ENCODE results near the gene DCLK2.
A peak's percentile ranks its signal among the peaks of the same experiment; 100 is the strongest.

DCLK2 gene

DNA sequence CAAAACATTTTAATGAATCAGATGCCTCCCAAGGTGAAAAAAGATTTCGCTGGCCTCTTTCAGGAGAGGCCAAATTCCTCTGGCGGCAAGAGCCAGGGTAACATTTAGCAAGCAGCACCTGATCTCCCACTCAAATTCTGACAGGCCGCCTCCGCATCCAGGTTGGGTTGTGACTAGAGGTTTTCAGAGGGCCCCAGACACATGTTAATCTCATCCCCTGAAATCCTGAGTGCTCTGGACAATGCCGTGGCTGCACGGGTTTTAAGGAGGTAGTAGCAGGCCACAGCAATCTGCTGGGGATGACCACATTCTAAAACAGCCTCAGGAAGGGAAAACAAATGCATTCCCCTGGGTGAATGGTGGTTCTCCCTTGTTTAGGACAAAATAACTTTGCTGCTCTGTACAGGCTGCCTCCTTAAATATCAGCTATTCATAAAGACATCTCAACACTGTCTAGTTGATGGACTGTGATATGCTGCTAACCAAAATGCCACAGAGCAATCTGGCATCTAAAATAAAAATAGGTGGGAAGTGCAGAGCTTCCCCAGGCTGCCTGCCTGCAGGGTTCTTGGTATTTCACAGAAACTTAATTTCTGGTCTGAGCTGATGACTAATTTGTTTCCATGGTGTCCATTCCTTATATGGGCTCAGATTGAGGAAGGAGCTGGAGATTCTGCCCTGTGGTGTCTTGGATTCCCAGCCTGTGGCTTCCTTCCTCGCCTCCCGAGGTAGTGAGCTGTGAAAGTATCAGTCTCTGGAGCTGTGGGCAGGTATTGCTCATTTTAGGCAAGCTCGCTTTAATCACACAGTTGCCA lies 202.0 kb downstream of the DCLK2 start:
- DNase-seq, result peak; percentile 95

DNA sequence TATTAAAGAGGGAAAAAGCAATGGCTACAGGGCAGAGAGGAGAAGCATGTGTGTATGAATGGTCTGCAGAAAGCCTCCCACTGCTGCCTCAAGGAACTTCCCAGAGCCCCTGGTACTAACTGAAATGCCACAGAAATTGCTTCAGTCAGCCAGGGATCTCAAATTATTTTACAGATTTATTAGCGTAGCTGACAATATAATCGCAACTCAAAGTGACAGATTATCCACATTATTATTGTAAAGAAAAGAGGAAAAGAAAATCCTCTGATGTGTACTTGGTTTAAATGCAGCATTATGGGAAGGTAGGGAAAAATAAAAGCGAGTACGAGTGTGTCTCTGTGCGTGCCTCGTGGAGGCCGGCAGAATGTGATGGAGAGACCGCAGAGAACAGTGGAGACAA lies 202.7 kb downstream of the DCLK2 start:
- DNase-seq, result no peak

GRCh38 chr4:150283689-150284088 lies 205.4 kb downstream of the DCLK2 start:
- DNase-seq, result peak; percentile 98

- DNase-seq, result no peak
Observed at GRCh38 chr4:150286656-150287055, 208.4 kb downstream of the DCLK2 start.

DNA sequence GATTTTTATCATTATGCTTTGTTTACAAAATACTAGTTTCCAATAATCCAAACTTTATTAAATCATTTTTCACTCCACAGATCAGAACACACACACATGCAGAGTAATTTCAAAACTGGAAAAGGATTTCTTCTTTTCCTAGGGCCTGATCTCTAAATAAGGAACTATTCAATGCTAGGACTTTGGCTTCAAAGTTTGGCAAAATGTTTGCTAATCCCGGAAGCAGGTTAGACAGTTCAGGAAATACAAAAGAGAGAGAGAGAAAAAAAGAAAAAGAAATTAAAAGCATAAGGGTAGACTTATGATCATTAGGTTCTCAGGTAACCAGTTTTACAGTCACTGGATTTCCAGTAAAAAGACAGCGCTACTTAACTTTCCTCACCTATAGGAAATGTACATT lies 211.0 kb downstream of the DCLK2 start:
- DNase-seq, result no peak

DNA sequence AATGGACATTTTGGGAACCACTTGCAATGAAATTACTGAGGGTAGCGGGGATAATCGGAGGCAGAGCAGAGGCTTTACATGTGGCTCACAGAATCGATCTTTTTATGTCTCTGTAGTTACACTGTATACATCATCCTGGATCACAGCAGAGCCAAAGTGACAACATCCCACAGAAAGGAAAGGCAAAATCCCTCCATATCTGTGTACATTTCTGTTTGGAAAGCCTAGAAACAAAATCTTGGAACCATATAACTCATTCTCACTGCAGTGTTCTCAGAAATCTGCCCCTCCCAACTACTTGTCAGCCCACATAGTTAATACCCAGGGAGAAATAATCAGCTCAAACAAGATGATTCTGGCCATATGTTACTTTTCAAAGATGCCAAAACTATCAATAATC lies 211.6 kb downstream of the DCLK2 start:
- DNase-seq, result no peak

DNA sequence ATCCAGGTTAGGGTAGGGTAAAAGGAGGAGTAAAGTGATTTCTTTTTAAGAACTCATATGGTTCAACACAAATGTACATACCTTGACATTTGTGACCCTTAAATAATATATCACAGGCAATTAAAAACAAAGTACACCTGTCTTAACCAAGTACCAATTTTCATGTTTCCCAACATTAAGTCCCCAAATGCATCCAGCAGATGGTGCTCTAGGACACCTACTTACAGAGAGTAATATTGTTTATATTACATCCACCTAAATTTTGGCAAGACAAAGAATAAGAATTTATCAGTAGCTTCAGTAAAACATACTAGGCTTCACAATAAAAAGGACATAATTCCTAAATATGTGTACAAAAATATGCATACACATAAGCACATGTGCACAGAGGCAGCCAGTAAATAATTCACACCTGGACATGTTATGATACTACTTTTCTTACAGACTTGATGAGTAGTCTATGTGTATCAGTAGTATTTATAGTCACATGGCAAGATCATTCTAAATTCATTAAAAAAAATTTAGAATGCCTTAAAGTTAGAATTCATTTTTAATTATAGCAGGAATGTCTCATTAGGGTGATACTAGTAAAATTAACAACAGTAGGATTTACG lies 219.7 kb downstream of the DCLK2 start:
- DNase-seq, result peak; percentile 59

DNA sequence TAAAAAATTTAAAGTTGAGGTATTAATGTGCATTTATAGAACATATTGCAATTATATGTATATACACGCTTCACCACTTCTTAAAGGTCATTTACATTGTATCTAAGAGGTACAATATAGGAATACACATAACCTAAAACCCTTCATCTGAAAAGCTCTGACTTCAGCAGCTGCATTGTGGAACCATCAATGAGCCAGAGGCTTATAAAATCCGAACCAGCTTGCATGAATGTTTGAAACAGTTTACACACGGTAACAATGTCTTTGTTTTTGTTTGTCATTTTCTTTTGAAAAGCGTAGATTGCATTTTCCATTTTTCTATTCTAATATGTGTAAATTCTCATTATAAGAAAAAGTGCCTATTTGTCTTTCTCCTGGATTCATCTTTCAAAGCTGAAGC lies 221.6 kb downstream of the DCLK2 start:
- DNase-seq, result no peak

DNA sequence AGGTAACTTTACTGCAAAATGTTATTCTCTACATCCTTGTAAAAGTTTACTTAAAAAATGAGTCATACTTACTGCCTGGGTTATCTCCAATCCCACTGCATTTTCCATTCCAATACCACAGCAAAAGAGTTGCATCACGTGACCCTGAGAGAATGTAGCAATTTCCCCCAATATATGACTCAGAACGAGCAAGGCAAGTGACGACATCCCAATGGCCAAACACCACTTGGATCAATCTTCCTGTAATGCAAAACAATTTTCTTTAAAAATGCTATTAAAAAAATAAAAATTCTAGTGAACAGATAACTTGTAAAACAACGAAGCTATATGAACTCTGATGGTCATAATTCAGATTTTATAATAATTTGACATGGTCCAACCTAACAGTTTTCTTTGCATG lies 224.3 kb downstream of the DCLK2 start:
- DNase-seq, result peak; percentile 94

GRCh38 chr4:150305995-150306394 lies 227.8 kb downstream of the DCLK2 start:
- peak; percentile 80 for DNase-seq

DNA sequence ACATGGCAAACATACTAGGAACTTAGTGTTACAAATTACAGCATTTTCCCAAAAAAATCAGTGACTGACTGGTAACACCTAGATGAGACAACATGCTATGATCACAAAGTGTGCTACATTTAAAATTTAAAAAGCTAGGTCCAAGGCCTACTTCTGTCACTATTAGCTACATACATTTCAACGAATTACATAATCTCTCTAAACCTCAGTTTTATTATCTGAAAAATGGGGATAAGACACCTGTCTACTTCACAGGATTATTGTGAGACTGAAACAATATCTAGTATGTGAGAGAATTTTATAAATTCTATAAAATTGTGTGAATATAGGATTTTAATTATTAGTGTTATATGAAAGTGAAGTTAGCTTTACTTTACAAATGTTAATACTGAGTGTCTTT lies 228.5 kb downstream of the DCLK2 start:
- DNase-seq, result no peak

Data from fibroblast of skin of scalp (primary cell).